ENCODE data around the gene KNDC1. TPM values are rescaled to one million over a fixed set of nuclear protein-coding genes. Genes with fewer than 3 reads are reported as not detected.

Gene KNDC1
- total and polyA plus RNA-seq, 10 of the 15 experiments (the other 5 are each of a cell fraction or from before 2014, with no cell fraction given) = 0.03 to 0.11 (median 0.05) TPM; not detected in 7

GRCh38 chr10:133166504-133166827 is 6.4 kb downstream of the KNDC1 start:
- ATAC-seq = no peak
- Histone ChIP-seq H3K27me3 (replicated peaks in 1 of 2; ENCODE audit: control insufficient read depth in 2 of 2, insufficient read depth in 2 of 2, low read length in 1 of 2) (no peaks in the 10 kb centered on the region), H3K4me3 (no peak overlapping the region), H3K9me3 (replicated peaks; ENCODE audit: control insufficient read depth, insufficient read depth, low read length) (no peaks in the 10 kb centered on the region; the same call in 2 of the 3 replicates), H3K9ac (ENCODE audit: control insufficient read depth, insufficient read depth, low read length) (no peak overlapping the region), H3K4me1 (ENCODE audit: control insufficient read depth, insufficient read depth, low read length) (no peaks in the 10 kb centered on the region), H4K20me1 (ENCODE audit: control insufficient read depth, insufficient read depth) (no peaks in the 10 kb centered on the region), H3K27ac (ENCODE audit: control insufficient read depth, insufficient read depth) (no peak overlapping the region), H2AFZ (ENCODE audit: control insufficient read depth, low read depth, low read length) (no peak overlapping the region), H3K4me2 (ENCODE audit: control insufficient read depth, insufficient read depth) (no peak overlapping the region), H3K79me2 (ENCODE audit: control insufficient read depth, insufficient read depth, low read length) (no peaks in the 10 kb centered on the region), H3K36me3 (ENCODE audit: control insufficient read depth in 2 of 2, insufficient read depth in 2 of 2, low read length in 1 of 2) (no peaks in the 10 kb centered on the region)
- TF ChIP-seq RFX5 (IDR thresholded peaks at IDR 0.05; ENCODE audit: low read depth, low read length) (no peak), CBFB (IDR thresholded peaks at IDR 0.05; ENCODE audit: low read depth) (no peak), MEF2A (IDR thresholded peaks at IDR 0.05; ENCODE audit: insufficient read depth, low read depth, low read length) (no peak), SMARCA5 (IDR thresholded peaks at IDR 0.05) (no peak), RCOR1 (conservative IDR thresholded peaks at IDR 0.05; ENCODE audit: low read depth, low read length) (no peak), NR2C2 (IDR thresholded peaks at IDR 0.05; ENCODE audit: borderline replicate concordance, control insufficient read depth, insufficient read length, low read depth) (no peak), BCL3 (IDR thresholded peaks at IDR 0.05; ENCODE audit: borderline replicate concordance, insufficient read depth, low read depth, low read length, poor library complexity, severe bottlenecking) (no peak), SMC3 (IDR thresholded peaks at IDR 0.05; ENCODE audit: borderline replicate concordance, low read length) (no peak), TCF7 (IDR thresholded peaks at IDR 0.05; ENCODE audit: borderline replicate concordance) (no peak), ZNF274 (IDR thresholded peaks at IDR 0.05; ENCODE audit: insufficient read depth, insufficient read length) (no peak)
- 67% methylated on average over 11 of the region's 11 CpGs for WGBS (ENCODE audit: insufficient coverage, insufficient replicate concordance, low lambda C conversion rate, missing lambda C conversion rate)
- FAIRE-seq = no peak
- CTCF ChIA-PET = no interaction called here
- SMC1A ChIA-PET (ENCODE audit: uncharacterized antibody, unreplicated experiment) = no interaction called here
- RAD21 ChIA-PET (ENCODE audit: unreplicated experiment) = interaction anchor here (0.9 kb wide), 1 partner anchor 16 kb away, joined by 3 read pairs; no protein-coding TSS in a partner anchor
- POLR2A ChIA-PET = no interaction called here
- no peak for DNase-seq (ENCODE audit: low read depth, low spot score)
- intact Hi-C loops (cut with micrococcal nuclease; ENCODE audit: unreplicated experiment) = no loop called here
- in situ Hi-C loops (cut with MboI) = no loop called here
- BruUV-seq (replicated peaks) = no TSS peak
